Osteocyte (in vitro differentiated cells): ENCODE results near the gene JPT2. TPM values are rescaled to one million over a fixed set of nuclear protein-coding genes. Genes with fewer than 3 reads are reported as not detected.
A peak's percentile ranks its signal among the peaks of the same experiment; 100 is the strongest.

Experiments used
- DNase-seq: peaks from one replicate; pipeline ENCODE4 v3.0.0; 2021; ENCODE audit warnings: mixed read lengths; ENCODE audit not compliant: unreplicated experiment; ENCODE audit errors: extremely low spot score
- H3K27ac Mint-ChIP-seq: one replicate; pipeline ENCODE4 v1.8.0; 2021; ENCODE audit warnings: mild to moderate bottlenecking, mixed read lengths; ENCODE audit not compliant: unreplicated experiment
- H3K27me3 Mint-ChIP-seq: one replicate; pipeline ENCODE4 v1.8.0; 2021; ENCODE audit warnings: mixed read lengths; ENCODE audit not compliant: unreplicated experiment
- H3K36me3 Mint-ChIP-seq: one replicate; pipeline ENCODE4 v1.8.0; 2021; ENCODE audit warnings: mixed read lengths; ENCODE audit not compliant: unreplicated experiment
- H3K4me1 Mint-ChIP-seq: one replicate; pipeline ENCODE4 v1.8.0; 2021; ENCODE audit warnings: mixed read lengths; ENCODE audit not compliant: unreplicated experiment
- H3K4me3 Mint-ChIP-seq: one replicate; pipeline ENCODE4 v1.8.0; 2021; ENCODE audit warnings: mild to moderate bottlenecking, moderate library complexity, mixed read lengths; ENCODE audit not compliant: unreplicated experiment
- H3K9me3 Mint-ChIP-seq: one replicate; pipeline ENCODE4 v1.8.0; 2021; ENCODE audit warnings: mixed read lengths; ENCODE audit not compliant: unreplicated experiment
- CTCF ChIP-seq: fragments of 200-600 bp; sonication (generic); IDR thresholded peaks from 2 replicates; pipeline ENCODE4 v1.5.0; 2021; ENCODE audit warnings: antibody characterized with exemption, mild to moderate bottlenecking, moderate library complexity
- total RNA-seq: library from RNA; stranded (reverse); gene quantifications from 2 replicates; pipeline ENCODE4 v1.2.1, GENCODE V29; 2021

JPT2 gene
- total RNA-seq, 1 donor from 2014 or later = 53.6 TPM

GRCh38 chr16:1688807-1689560 is 10.9 kb downstream of the JPT2 start:
- Mint-ChIP-seq H3K4me1 (peaks cover 7% of the 10 kb centered on the region), H3K36me3 (peaks cover 27% of the 10 kb centered on the region), H3K4me3 (no peak overlapping the region)

GRCh38 chr16:1689853-1690252 is 11.8 kb downstream of the JPT2 start:
- Mint-ChIP-seq H3K36me3 (peaks cover 35% of the 10 kb centered on the region), H3K9me3 (no peaks in the 10 kb centered on the region), H3K4me3 (no peak overlapping the region), H3K4me1 (peaks cover 7% of the 10 kb centered on the region), H3K27me3 (no peaks in the 10 kb centered on the region), H3K27ac (no peak overlapping the region)
- TF ChIP-seq CTCF = no peak
- no peak for DNase-seq

More at GRCh38 chr16:1688807-1689560, 10.9 kb downstream of the JPT2 start:
- DNase-seq = no peak
- no peaks in the 10 kb centered on the region for H3K27me3 Mint-ChIP-seq
- no peak overlapping the region for H3K27ac Mint-ChIP-seq
- TF ChIP-seq CTCF = no peak
- no peaks in the 10 kb centered on the region for H3K9me3 Mint-ChIP-seq

- H3K36me3 Mint-ChIP-seq = peaks cover 35% of the 10 kb centered on the region
- H3K27ac Mint-ChIP-seq = no peak overlapping the region
- TF ChIP-seq CTCF = no peak
- no peak overlapping the region for H3K4me3 Mint-ChIP-seq
- no peak for DNase-seq
- no peaks in the 10 kb centered on the region for H3K9me3 Mint-ChIP-seq
- no peaks in the 10 kb centered on the region for H3K27me3 Mint-ChIP-seq
- H3K4me1 Mint-ChIP-seq = peaks cover 7% of the 10 kb centered on the region
These were observed 12.7 kb downstream of the JPT2 start for GRCh38 chr16:1690810-1691209.

GRCh38 chr16:1691276-1691675 is 13.2 kb downstream of the JPT2 start:
- peak overlapping the region; percentile 38 for H3K27ac Mint-ChIP-seq
- no peak for DNase-seq
- no peaks in the 10 kb centered on the region for H3K27me3 Mint-ChIP-seq
- no peaks in the 10 kb centered on the region for H3K9me3 Mint-ChIP-seq
- H3K36me3 Mint-ChIP-seq = peaks cover 37% of the 10 kb centered on the region
- no peak overlapping the region for H3K4me3 Mint-ChIP-seq
- peak; percentile 24 for TF ChIP-seq CTCF
- peaks cover 7% of the 10 kb centered on the region for H3K4me1 Mint-ChIP-seq

GRCh38 chr16:1691956-1692355 is 13.9 kb downstream of the JPT2 start:
- no peak for TF ChIP-seq CTCF
- DNase-seq = no peak
- H3K9me3 Mint-ChIP-seq = no peaks in the 10 kb centered on the region

More at GRCh38 chr16:1691956-1692355, 13.9 kb downstream of the JPT2 start:
- no peak overlapping the region for H3K27ac Mint-ChIP-seq
- H3K36me3 Mint-ChIP-seq = peaks cover 40% of the 10 kb centered on the region
- H3K4me3 Mint-ChIP-seq = no peak overlapping the region
- peaks cover 7% of the 10 kb centered on the region for H3K4me1 Mint-ChIP-seq
- no peaks in the 10 kb centered on the region for H3K27me3 Mint-ChIP-seq
